Measurements from ENCODE around the gene NFAM1.
A peak's percentile ranks its signal among the peaks of the same experiment; 100 is the strongest.

The NFAM1 gene

DNA sequence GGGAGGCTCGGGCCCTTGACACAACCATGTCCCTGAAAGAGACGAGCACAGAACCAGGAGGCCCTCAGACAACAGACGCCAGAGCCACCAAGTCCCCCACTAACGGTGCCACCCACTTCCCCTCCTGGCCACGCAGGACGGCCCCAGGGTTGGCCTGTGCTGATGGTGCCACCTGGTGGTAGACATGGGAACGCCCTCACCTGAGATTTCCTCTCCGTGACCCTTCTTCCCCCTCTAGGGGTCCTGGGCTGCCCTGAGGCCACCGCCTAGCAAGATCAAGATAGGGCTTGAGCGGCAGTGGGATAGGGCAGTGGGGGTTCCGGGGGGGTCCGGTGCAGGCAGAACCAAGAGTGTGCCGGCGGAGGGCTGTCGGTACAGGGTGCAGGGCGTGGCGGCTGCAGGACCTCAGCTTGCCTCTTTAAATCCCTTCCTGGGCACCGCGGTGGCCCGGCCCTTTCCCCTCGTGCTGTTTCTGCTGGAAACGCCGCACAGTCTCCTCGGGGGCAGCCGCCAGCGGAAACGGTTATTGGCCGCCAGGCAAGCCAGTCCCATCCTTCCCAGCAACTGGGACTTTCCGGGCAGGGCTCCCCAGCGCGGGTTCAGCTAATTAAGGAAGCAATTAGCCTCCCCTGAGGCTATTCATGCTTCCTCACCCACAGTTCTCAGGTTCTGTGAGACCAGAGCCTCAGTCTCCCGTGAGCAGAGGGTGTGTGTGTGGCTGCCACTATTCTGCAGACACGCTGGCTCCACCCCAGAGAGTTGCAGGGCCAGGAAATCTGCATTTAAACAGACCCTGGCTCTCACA is 5.5 kb upstream of the NFAM1 start:
- Histone ChIP-seq H3K79me2 (no peaks in the 10 kb centered on the region), H3K4me3 (ENCODE audit: low read depth, low read length) (peak overlapping the region; percentile 59), H3K9me3 (ENCODE audit: control insufficient read depth, low read length) (no peaks in the 10 kb centered on the region), H2AFZ (peak overlapping the region; percentile 74), H3K27me3 (ENCODE audit: control insufficient read depth, insufficient read depth, low read length) (no peaks in the 10 kb centered on the region), H3K36me3 (ENCODE audit: control insufficient read depth, insufficient read depth, low read length) (no peaks in the 10 kb centered on the region), H3K4me2 (ENCODE audit: low read length) (peak overlapping the region; percentile 97), H3K4me1 (no peaks in the 10 kb centered on the region), H3K27ac (peak overlapping the region; percentile 29), H3K9ac (no peak overlapping the region)
- TF ChIP-seq, protein P1, sequence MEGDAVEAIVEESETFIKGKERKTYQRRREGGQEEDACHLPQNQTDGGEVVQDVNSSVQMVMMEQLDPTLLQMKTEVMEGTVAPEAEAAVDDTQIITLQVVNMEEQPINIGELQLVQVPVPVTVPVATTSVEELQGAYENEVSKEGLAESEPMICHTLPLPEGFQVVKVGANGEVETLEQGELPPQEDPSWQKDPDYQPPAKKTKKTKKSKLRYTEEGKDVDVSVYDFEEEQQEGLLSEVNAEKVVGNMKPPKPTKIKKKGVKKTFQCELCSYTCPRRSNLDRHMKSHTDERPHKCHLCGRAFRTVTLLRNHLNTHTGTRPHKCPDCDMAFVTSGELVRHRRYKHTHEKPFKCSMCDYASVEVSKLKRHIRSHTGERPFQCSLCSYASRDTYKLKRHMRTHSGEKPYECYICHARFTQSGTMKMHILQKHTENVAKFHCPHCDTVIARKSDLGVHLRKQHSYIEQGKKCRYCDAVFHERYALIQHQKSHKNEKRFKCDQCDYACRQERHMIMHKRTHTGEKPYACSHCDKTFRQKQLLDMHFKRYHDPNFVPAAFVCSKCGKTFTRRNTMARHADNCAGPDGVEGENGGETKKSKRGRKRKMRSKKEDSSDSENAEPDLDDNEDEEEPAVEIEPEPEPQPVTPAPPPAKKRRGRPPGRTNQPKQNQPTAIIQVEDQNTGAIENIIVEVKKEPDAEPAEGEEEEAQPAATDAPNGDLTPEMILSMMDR (IDR thresholded peaks at IDR 0.05), result peak; percentile 89

DNA sequence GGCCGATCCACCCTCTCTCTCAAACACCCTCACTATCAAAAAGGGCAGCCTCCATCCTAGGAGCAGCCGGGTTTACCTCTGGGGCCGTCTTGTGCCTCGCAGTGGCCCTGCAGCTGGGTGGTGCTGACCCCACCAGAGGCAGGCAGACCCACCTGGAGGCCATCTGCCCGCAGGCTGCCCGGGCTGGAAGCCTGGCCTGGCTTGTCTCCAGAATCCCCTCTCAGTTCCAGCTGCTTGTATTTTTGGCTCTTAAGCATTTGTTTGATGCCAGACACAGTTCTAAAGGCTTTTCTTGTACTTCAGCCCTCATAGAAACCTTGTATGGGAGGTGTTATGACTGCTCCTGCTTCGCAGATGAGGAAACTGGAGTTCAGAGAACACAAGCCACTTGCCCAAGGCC is 4.2 kb upstream of the NFAM1 start:
- Histone ChIP-seq H2AFZ (no peak overlapping the region), H3K4me3 (ENCODE audit: low read depth, low read length) (no peak overlapping the region), H3K79me2 (no peaks in the 10 kb centered on the region), H3K4me2 (ENCODE audit: low read length) (no peak overlapping the region), H3K27me3 (ENCODE audit: control insufficient read depth, insufficient read depth, low read length) (no peaks in the 10 kb centered on the region), H3K9me3 (ENCODE audit: control insufficient read depth, low read length) (no peaks in the 10 kb centered on the region), H3K36me3 (ENCODE audit: control insufficient read depth, insufficient read depth, low read length) (no peaks in the 10 kb centered on the region), H3K27ac (no peak overlapping the region), H3K9ac (no peak overlapping the region), H3K4me1 (no peaks in the 10 kb centered on the region)
- TF ChIP-seq, protein P1 (IDR thresholded peaks at IDR 0.05), result no peak

GRCh38 chr22:42434748-42435425 is 2.7 kb upstream of the NFAM1 start:
- Histone ChIP-seq H3K9ac (no peak overlapping the region), H3K4me1 (no peaks in the 10 kb centered on the region), H2AFZ (no peak overlapping the region), H3K36me3 (ENCODE audit: control insufficient read depth, insufficient read depth, low read length) (no peaks in the 10 kb centered on the region), H3K4me3 (ENCODE audit: low read depth, low read length) (no peak overlapping the region), H3K4me2 (ENCODE audit: low read length) (no peak overlapping the region), H3K79me2 (no peaks in the 10 kb centered on the region), H3K27ac (no peak overlapping the region), H3K9me3 (ENCODE audit: control insufficient read depth, low read length) (no peaks in the 10 kb centered on the region), H3K27me3 (ENCODE audit: control insufficient read depth, insufficient read depth, low read length) (no peaks in the 10 kb centered on the region)
- TF ChIP-seq, protein P1 (IDR thresholded peaks at IDR 0.05), result no peak

DNA sequence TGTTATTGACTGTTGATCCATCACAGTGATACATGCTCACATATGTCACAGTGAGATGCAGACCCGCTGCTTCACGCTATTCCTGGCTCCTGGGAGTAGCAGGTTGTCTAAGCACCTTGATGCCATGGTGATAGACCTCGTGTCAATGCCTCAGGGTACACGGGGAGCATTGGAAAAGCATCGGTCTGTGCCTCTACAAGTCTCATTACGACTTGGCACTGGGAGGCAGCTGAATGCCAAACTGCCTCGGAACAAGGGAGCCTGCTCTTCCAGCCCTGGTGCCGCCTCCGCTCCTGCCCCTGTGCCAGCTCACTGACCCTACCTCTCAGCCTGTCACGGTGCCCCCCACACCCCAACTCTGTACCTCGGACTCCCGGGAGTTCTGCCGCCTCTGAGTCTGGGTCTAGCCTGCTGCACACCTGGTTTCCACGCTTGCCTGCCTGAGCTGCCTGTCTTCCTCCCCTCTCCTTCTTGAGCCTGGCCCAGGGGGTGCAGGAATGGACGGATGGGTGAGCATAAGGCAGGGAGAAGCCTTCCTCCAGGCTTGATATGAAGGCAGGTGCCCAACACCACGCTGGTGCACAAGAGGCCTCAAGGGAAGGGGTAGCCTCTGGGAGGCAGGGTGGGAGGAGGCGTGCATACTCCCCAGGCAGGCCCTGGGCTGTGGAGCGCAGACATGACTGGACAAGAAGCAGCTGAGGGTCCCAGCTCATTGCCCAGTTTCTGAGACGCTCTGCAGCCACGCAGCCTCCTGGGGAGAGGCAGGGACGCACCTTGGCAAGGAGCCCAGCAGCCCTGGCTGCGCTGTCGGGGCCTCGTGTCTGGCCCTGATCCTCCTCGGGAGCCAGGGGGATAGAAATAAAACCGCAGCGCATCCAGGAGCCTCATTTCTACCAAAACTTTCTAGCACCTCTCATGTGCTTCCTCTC is 1.8 kb upstream of the NFAM1 start:
- no peaks in the 10 kb centered on the region for H3K9me3 ChIP-seq (ENCODE audit: control insufficient read depth, low read length)
- H3K27me3 ChIP-seq (ENCODE audit: control insufficient read depth, insufficient read depth, low read length), result no peaks in the 10 kb centered on the region
- no peak overlapping the region for H3K9ac ChIP-seq
- no peak overlapping the region for H3K27ac ChIP-seq
- H3K36me3 ChIP-seq (ENCODE audit: control insufficient read depth, insufficient read depth, low read length), result no peaks in the 10 kb centered on the region
- H2AFZ ChIP-seq, result no peak overlapping the region
- TF ChIP-seq, protein P1 (IDR thresholded peaks at IDR 0.05), result no peak
- H3K4me1 ChIP-seq, result no peaks in the 10 kb centered on the region
- H3K4me3 ChIP-seq (ENCODE audit: low read depth, low read length), result no peak overlapping the region
- no peaks in the 10 kb centered on the region for H3K79me2 ChIP-seq
- no peak overlapping the region for H3K4me2 ChIP-seq (ENCODE audit: low read length)
